ENCODE results near the gene COPB2.

Gene COPB2

DNA sequence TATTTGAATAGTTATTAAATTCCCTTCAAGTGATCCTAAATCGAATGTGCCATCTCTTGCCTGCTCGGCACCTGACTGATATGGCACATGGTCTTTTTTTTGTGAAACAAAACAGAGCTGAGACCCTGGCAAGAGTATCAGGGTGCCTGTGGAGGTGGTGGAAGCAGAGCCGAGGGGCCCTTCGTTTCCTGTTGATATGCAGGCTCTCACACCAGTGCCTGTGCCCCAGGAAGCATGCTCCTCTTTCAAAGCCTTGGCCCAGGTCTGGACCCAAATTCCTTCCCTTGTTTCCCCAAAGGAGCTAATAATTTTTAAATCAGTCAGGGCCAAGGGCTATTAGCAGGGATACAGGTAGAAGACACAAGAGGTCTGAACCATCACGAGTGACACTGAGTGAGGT lies 67.1 kb downstream of the COPB2 start:
- no peak for DNase-seq
- Histone ChIP-seq H4K20me1 (ENCODE audit: insufficient read depth, low read length) (no peaks in the 10 kb centered on the region), H3K4me1 (ENCODE audit: insufficient read depth, low read length) (no peaks in the 10 kb centered on the region), H3K36me3 (ENCODE audit: insufficient read depth, low read length) (no peaks in the 10 kb centered on the region), H3K4me3 (ENCODE audit: low read depth in 1 of 2, low read length in 2 of 2) (no peak overlapping the region), H3K4me2 (ENCODE audit: insufficient read depth, low read length) (no peak overlapping the region), H3K9ac (ENCODE audit: low read depth, low read length) (no peak overlapping the region), H2AFZ (ENCODE audit: low read depth, low read length) (no peak overlapping the region), H3K9me3 (ENCODE audit: insufficient read depth, low read length, severe bottlenecking) (no peaks in the 10 kb centered on the region), H3K27me3 (ENCODE audit: insufficient read depth, low read length, poor library complexity) (peaks cover 8% of the 10 kb centered on the region), H3K27ac (ENCODE audit: low read length) (no peak overlapping the region), H3K79me2 (ENCODE audit: insufficient read depth, low read length) (no peaks in the 10 kb centered on the region)
- no peak for ATAC-seq (ENCODE audit: insufficient read depth, low read depth)
- no peak for TF ChIP-seq EZH2 (IDR thresholded peaks at IDR 0.05; ENCODE audit: borderline replicate concordance, low read depth, low read length, severe bottlenecking)
- TF ChIP-seq, protein P1, sequence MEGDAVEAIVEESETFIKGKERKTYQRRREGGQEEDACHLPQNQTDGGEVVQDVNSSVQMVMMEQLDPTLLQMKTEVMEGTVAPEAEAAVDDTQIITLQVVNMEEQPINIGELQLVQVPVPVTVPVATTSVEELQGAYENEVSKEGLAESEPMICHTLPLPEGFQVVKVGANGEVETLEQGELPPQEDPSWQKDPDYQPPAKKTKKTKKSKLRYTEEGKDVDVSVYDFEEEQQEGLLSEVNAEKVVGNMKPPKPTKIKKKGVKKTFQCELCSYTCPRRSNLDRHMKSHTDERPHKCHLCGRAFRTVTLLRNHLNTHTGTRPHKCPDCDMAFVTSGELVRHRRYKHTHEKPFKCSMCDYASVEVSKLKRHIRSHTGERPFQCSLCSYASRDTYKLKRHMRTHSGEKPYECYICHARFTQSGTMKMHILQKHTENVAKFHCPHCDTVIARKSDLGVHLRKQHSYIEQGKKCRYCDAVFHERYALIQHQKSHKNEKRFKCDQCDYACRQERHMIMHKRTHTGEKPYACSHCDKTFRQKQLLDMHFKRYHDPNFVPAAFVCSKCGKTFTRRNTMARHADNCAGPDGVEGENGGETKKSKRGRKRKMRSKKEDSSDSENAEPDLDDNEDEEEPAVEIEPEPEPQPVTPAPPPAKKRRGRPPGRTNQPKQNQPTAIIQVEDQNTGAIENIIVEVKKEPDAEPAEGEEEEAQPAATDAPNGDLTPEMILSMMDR (IDR thresholded peaks at IDR 0.05; ENCODE audit: borderline replicate concordance, extremely low read depth, low read length, poor library complexity, severe bottlenecking) = no peak

DNA sequence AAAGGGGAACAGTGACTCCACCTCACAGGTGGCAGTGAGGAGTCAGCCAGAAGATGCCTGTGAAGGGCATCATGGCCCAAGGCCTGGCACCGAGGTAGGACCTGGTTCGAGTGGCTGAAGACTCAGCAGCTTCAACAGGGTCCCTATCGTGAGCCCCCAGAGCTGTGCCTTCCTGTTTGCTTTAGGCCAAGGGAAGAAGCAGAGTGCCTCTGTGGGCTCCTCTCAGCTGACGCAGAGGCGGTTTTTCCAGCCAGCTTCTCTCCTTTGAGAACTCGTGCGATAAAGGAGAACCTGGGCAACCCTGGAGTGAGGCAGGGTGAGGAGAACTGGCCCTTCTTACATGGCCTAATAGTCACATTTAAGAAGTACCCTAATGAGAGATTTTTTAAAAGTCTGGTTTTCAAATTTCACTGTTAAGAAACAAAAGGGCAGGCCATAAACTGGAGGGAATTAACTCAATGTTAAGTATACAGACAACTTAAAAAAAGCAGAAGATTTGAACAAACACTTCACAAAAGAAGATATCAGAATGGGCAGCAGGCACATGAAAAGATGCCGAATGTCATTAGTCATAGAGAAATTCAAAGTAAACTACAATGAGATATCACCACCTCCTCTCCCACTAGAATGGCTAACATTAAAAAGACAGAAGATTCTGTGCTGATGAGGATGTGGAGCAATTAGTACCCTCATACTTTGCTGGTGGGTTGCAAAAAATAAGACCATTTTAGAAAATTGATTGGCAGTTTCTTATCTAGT lies 68.7 kb downstream of the COPB2 start:
- Histone ChIP-seq H3K9me3 (ENCODE audit: insufficient read depth, low read length, severe bottlenecking) (no peaks in the 10 kb centered on the region), H3K27me3 (ENCODE audit: insufficient read depth, low read length, poor library complexity) (peaks cover 6% of the 10 kb centered on the region), H3K36me3 (ENCODE audit: insufficient read depth, low read length) (no peaks in the 10 kb centered on the region), H3K9ac (ENCODE audit: low read depth, low read length) (no peak overlapping the region), H3K4me1 (ENCODE audit: insufficient read depth, low read length) (no peaks in the 10 kb centered on the region), H3K4me3 (ENCODE audit: low read depth in 1 of 2, low read length in 2 of 2) (no peak overlapping the region), H3K27ac (ENCODE audit: low read length) (no peak overlapping the region), H3K79me2 (ENCODE audit: insufficient read depth, low read length) (no peaks in the 10 kb centered on the region), H4K20me1 (ENCODE audit: insufficient read depth, low read length) (no peaks in the 10 kb centered on the region), H2AFZ (ENCODE audit: low read depth, low read length) (no peak overlapping the region), H3K4me2 (ENCODE audit: insufficient read depth, low read length) (no peak overlapping the region)
- DNase-seq (no peak), ATAC-seq (ENCODE audit: insufficient read depth, low read depth) (no peak)
- TF ChIP-seq, protein P1 (IDR thresholded peaks at IDR 0.05; ENCODE audit: borderline replicate concordance, extremely low read depth, low read length, poor library complexity, severe bottlenecking) = no peak
- TF ChIP-seq EZH2 (IDR thresholded peaks at IDR 0.05; ENCODE audit: borderline replicate concordance, low read depth, low read length, severe bottlenecking) = no peak

DNA sequence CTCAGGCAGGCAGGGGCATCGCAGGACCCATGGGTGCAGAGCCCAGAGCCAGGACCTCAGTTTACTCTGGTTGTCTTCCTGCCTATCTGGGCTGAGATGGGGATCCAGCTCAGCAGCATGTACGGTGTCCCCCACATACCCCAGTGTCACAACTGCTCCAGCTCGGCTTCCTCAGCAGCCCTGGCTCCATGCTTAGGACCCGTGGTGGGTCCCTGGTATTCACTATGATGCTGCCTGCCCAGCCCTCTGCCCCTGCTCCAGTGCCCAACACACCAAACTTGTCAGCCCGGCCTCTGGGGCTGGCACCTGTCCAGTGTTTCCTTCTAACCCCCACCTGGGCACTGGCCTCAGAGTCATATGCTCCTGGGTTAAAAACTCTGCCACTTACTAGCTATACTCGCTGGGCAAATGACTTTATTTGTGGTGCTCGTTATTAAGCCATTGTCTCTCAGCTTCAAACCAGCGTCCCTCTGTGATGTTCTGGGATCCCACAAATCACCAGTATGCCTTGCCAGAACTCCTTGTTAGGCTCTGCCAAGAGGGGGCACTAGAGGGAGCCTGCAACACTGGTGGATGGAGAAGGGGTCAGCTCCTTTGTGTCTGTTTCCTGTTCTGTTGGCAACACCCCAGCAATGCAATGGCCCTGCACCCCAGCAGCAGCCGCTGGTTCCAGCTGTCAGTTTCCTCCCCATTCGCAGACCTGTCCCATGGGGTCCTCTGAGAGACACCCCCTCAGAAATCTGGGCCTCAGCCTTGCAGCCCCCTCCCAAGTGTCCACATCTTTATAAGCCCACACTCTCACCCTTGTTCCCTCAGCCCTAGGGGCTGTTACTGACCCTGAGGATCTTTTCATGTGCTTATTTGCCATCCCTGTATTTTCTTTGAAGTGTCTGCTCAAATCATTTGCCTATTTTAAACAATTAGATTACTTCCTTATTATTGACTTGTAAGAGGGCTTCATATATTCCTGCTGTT lies 69.7 kb downstream of the COPB2 start:
- Histone ChIP-seq H3K9ac (ENCODE audit: low read depth, low read length) (no peak overlapping the region), H3K4me1 (ENCODE audit: insufficient read depth, low read length) (no peaks in the 10 kb centered on the region), H3K4me3 (ENCODE audit: low read depth in 1 of 2, low read length in 2 of 2) (no peak overlapping the region), H3K79me2 (ENCODE audit: insufficient read depth, low read length) (no peaks in the 10 kb centered on the region), H2AFZ (ENCODE audit: low read depth, low read length) (no peak overlapping the region), H3K36me3 (ENCODE audit: insufficient read depth, low read length) (no peaks in the 10 kb centered on the region), H3K9me3 (ENCODE audit: insufficient read depth, low read length, severe bottlenecking) (no peaks in the 10 kb centered on the region), H3K27me3 (ENCODE audit: insufficient read depth, low read length, poor library complexity) (peaks cover 6% of the 10 kb centered on the region), H3K4me2 (ENCODE audit: insufficient read depth, low read length) (no peak overlapping the region), H3K27ac (ENCODE audit: low read length) (no peak overlapping the region), H4K20me1 (ENCODE audit: insufficient read depth, low read length) (no peaks in the 10 kb centered on the region)
- DNase-seq = peak; percentile 12
- TF ChIP-seq, protein P1 (IDR thresholded peaks at IDR 0.05; ENCODE audit: borderline replicate concordance, extremely low read depth, low read length, poor library complexity, severe bottlenecking) = peak; percentile 46
- TF ChIP-seq EZH2 (IDR thresholded peaks at IDR 0.05; ENCODE audit: borderline replicate concordance, low read depth, low read length, severe bottlenecking) = no peak
- ATAC-seq (ENCODE audit: insufficient read depth, low read depth) = no peak

Measured in DND-41 (cell line).